Stimulated activated CD4-positive, alpha-beta T cell treated with anti-CD3 and anti-CD28 coated beads, Interleukin-4, amount 100 ng/mL, for 4 hours (primary cell): Measurements from ENCODE around the gene ANKRD16.
A peak's percentile ranks its signal among the peaks of the same experiment; 100 is the strongest.
"Not testable (repeated sequence)": the region's sequence is repeated elsewhere in the genome, so short reads cannot be mapped to it uniquely, and the experiment has no call there.

Source experiments
- DNase-seq, 2 experiments: peaks; one replicate each; pipeline ENCODE4 v3.0.0-alpha.2; 2020

The ANKRD16 gene

GRCh38 chr10:5889624-5890451 is at the start of gene ANKRD16, which contains the start of gene FBH1:
Gene ANKRD16, minus strand, starts transcription at chr10:5889893. Its CDS starts 539 bp downstream, at chr10:5889354.
Gene FBH1, plus strand, starts transcription at chr10:5890243. Its CDS starts 103 bp downstream, at chr10:5890346.
- DNase-seq = peak; percentile 97 to 99

GRCh38 chr10:5938291-5938690 is 48.6 kb upstream of the ANKRD16 start:
- no peak for DNase-seq

- DNase-seq = no peak
Observed at GRCh38 chr10:5937016-5937415, 47.3 kb upstream of the ANKRD16 start.

GRCh38 chr10:5935628-5936027 is 45.9 kb upstream of the ANKRD16 start:
- no peak for DNase-seq

DNA sequence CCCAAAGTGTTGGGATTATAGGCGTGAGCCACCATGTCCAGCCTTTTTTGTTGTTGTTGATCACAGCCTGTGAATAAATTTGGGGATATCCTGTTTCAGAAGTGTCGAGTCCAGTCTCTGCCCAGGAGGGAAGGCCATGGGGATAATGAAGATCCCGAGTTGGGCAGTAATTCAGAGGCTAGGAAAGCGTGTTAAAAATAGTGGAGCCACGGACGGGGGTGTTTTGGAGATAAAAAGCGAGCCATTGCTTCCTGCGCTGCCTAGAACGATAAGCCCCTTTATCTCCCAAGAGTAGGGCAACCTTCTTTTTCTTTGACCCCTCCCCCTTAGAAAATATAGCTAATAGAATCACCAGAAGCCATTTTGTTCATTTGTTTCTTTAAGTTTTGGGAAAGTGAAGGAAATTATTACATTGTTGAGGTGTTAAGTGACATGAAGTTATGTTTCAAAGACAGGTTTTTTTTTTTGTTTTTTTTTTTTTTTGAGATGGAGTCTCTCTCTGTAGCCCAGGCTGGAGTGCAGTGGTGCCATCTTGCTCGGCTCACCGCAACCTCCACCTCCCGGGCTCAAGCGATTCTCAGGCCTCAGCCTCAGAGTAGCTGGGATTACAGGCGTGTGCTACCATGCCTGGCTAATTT is 44.3 kb upstream of the ANKRD16 start:
- DNase-seq = no peak

GRCh38 chr10:5932345-5932744 is 42.7 kb upstream of the ANKRD16 start:
- no peak for DNase-seq

GRCh38 chr10:5930272-5930671 is 40.6 kb upstream of the ANKRD16 start:
- DNase-seq = no peak

DNA sequence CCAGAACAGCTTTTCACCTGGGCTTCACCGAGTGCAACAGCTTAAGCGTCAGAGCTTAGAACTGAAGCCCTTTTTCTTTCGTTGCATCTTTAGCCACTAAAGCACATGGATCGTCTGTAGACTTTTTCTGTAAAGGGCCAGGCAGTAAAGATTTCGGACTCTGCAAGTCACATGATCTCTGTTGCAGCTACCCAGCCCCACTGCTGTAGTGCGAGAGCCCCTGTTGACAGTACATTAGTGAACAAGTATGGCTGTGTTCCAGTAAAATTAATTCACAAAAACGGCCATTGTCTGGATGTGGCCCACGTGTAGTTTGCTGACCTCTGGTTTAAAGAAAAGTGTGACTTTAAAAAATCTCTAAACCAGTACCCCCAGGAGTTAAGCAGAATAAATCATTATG is 39.7 kb upstream of the ANKRD16 start:
- DNase-seq = no peak

DNA sequence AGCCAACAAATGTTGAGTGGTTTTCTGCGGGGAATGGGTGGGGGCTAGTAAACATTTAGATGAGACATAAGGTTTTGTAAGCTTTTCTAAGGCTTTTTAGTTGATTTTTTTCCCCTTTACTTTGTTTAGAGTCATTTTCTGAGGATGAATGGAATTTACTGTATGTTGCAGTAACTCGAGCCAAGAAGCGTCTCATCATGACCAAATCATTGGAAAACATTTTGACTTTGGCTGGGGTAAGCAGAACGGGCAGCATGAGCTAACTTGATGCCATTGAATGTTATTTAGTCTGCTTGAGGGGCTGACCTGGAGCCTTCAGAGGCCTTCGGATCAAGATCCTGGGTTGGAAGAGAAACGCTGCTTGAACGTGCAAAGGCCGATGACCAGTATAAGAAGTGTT is 37.6 kb upstream of the ANKRD16 start:
- no peak for DNase-seq

DNA sequence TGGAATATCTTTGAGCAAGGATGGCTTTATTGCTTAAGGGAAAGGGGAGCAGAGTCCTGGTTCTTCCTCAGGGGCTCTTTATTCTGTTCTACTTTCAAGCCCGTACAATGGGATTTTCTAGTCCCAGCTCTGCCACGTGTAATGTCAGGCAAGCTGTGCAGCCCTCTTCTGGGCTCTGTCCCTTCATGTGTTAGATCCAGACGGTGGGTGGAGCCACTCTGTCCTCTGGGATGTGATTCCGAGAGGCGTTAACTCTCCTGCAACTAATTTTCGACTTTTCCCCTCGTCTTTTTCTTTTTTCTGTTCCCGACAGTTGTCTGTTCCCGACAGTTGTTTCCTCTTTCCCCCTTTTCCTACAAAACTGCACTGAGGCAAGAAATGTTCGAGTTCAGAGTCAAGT is 35.2 kb upstream of the ANKRD16 start:
- no peak for DNase-seq

GRCh38 chr10:5921746-5922145 is 32.1 kb upstream of the ANKRD16 start:
- no peak for DNase-seq

DNA sequence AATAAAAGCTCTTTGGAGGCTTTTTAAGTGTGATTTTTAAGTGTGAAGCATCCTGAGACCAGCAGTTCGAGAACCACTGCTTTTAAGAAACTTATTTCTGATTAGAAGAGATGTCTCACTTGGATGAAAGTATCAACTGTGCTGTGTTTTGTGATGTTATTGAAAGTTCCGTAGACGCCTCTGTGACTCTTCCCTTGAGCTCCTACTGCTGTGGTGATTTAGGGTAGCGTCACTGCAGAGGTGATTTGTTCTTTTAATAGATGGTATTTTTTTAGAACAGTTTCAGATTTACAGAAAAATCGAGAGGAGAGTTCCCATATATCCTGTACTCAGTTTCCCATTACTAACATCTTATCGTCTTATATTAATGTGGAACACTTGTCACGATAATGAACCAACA is 29.9 kb upstream of the ANKRD16 start:
- no peak for DNase-seq

GRCh38 chr10:5918763-5919162 is 29.1 kb upstream of the ANKRD16 start:
- no peak for DNase-seq

DNA sequence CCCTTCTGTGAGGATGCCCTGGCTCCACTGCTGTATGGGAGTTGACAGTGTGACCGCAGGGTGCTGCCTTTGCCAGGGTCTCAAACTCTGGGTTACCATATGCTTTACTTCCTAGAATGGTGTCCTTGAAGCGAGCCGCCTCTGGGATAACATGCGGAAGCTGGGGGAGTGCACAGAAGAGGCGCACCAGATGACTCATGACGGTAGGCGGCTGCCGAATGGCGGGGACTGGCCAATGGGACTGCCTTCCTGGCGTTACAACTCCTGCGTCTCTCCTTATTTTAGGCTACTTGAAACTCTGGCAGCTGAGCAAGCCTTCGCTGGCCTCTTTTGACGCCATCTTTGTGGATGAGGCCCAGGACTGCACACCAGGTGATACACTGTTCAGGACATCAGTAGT is 27.6 kb upstream of the ANKRD16 start:
- DNase-seq = no peak

DNA sequence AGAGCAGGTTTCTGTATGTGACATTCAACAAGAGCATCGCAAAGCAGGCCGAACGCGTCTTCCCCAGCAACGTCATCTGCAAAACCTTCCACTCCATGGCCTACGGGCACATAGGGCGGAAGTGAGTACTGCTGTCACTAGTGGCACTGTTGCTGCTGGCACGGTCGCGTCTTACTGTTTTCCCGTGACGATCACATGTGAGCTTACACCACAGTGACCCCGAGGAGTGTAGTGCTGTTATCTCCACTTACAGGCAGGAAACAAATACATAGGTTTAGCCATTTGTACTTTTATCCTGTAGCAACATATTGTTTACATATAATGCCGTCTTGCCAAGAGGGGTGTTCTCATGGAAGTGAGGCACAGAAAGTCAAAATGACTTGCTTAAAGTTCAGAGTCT is 25.8 kb upstream of the ANKRD16 start:
- DNase-seq = no peak

DNA sequence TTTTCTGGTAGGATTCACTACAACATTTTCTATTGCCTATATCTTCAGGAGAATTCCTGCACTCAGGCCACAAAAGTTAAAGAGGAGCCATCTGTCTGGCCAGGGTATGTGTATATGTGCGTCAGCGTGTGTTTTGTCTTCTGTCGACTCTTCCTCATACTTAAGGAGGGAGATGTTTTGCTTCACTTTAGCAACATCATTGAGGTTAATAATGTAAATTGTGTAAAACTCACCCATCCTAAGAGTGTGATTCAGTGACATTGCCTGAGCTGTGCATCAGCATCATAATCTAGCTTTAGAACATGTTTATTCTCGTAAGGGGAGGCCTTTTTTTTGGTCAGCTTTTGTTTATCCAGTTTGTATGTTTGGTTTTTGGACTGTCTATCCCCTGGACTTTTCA is 24.0 kb upstream of the ANKRD16 start:
- DNase-seq = no peak

GRCh38 chr10:5911670-5912069 is 22.0 kb upstream of the ANKRD16 start:
- DNase-seq = no peak

DNA sequence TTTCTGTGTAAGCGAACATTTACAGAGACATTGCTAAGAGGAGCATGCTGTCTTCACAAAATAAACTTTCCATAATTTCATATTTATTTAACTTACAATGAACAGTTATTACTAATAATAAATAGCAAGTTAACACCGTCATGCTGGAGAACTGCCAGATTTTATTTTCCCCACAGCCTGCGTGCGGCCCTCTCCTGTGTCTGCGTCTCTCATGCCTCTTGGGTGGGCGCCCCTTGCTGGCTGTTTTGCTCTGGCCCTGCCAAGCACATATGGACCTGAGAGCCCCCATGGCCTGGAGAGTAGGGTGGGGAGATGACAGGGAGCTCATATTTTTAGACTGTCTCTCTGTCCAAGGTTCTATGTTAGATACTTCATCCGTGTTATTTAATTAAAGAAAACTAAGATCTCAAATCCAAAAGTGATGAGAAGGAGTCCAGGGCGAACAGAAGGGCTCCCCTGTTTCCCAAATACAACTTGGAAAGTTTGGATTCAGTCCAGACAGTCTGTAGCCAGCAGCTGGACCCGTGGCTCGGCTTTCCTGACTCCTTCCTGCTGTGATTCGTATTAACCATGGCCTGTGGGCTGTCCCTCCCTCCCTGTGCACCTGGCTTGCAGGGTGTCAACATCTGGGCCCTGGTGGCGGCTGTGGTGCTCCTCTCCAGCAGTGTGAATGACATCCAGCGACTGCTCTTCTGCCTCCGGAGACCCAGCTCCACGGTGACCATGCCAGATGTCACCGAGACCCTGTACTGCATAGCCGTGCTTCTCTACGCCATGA is 20.8 kb upstream of the ANKRD16 start:
- DNase-seq = no peak

- not testable (repeated sequence) for DNase-seq
Observed at GRCh38 chr10:5908676-5909075, 19.0 kb upstream of the ANKRD16 start.

DNA sequence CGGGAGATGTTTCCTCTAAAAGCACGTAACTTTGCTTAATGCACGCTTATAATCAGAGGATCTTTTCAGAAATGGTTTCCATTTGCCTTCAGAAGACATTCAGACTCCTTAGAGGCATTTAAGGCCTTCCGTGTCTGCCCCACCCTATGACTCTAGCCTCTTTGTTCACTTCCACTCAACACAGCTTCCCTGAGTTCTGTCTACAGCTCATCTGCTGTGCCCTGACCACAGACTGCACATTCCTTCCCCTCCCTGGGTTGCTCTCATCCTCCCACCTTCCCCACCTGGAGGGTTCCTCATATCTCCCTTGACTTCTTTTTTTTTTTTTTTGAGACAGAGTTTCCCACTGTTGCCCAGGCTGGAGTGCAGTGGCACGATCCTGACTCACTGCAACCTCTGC is 17.0 kb upstream of the ANKRD16 start:
- no peak for DNase-seq

DNA sequence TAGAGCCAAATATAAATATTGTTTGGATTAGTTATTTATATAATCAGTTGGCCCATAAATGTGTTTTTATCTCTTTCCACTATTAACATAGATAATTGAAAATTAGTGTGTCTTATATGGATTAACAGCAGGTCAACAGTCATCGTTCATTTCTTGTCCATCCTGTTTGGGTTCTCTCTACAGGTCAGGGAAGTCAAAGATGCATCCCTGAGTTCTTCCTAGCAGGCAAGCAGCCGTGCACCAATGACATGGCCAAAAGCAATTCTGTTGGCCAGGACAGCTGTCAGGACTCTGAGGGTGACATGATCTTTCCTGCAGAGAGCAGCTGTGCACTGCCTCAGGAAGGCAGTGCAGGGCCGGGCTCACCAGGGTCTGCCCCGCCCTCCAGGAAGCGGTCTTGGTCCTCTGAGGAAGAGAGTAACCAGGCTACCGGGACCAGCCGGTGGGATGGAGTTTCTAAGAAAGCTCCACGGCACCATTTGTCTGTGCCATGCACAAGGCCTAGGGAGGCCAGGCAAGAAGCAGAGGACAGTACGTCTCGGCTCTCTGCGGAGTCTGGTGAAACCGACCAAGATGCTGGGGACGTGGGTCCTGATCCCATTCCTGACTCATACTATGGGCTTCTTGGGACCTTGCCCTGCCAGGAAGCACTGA is 16.3 kb upstream of the ANKRD16 start:
- no peak for DNase-seq

DNA sequence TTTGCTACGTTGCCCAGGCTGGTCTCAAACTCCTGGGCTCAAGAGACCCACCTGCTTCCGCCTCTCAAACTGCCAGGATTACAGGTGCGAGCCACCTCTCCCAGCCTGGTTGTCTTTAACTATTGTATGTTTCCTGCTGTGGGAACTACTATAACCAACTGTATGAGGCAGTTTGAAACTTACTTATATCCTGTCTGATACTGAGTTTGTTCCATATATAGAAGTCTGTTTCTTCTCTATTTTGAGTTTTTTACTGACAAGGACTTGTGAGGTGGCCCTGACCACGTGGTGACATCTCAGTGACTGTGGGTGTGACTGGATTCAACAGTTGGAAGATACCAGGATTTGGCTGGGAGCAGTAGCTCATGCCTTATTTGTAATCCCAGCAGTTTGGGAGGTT is 14.5 kb upstream of the ANKRD16 start:
- no peak for DNase-seq

GRCh38 chr10:5903563-5903962 is 13.9 kb upstream of the ANKRD16 start:
- no peak for DNase-seq
